HCT116 (cell line): ENCODE results near the gene ARID3A. TPM values are rescaled to one million over a fixed set of nuclear protein-coding genes. Genes with fewer than 3 reads are reported as not detected.

Experiments
- ATAC-seq: fragments of 200-7000 bp; cut with Tn5 transposase; 2 replicates; pipeline ENCODE4 v1.9.1; 2020; ENCODE audit warnings: mild to moderate bottlenecking, moderate library complexity
- BruUV-seq: library from RNA; stranded (reverse); fragments of 400-500 nt; replicated peaks from 2 replicates; lab custom pipeline; 2021; lab: Mats Ljungman, UMichigan
- CTCF ChIA-PET: fragments of 300-600 bp; sonication (Branson Sonifier 250); formaldehyde crosslinking; loops from one replicate; lab custom pipeline; 2021; ENCODE audit warnings: antibody characterized with exemption; lab: Charles Lee
- POLR2A ChIA-PET: fragments of 300-600, 350-600 bp; sonication (Branson Sonifier 250); formaldehyde crosslinking; loops from one replicate; lab custom pipeline; 2021; ENCODE audit warnings: antibody characterized with exemption; lab: Charles Lee
- RAD21 ChIA-PET, 2 experiments: fragments of 300-600 bp; sonication (Branson Sonifier 250); formaldehyde crosslinking; loops; one replicate each; lab custom pipeline; 2023; ENCODE audit warnings: low total read pairs in 2 of 2; ENCODE audit not compliant: uncharacterized antibody in 2 of 2, unreplicated experiment in 2 of 2, low non-redundant PET in 1 of 2; lab: Charles Lee
- DNase-seq: peaks from one replicate; pipeline ENCODE4 v3.0.0-alpha.2; 2010; ENCODE audit warnings: low read depth, low spot score
- H2AFZ ChIP-seq: fragments of 200-600 bp; shearing (Covaris generic), sonication (generic); 2 replicates; pipeline ENCODE4 v1.6.1; 2017; ENCODE audit warnings: low read depth, mixed run types, mixed read lengths, antibody characterized with exemption, low read length; ENCODE audit not compliant: poor library complexity, severe bottlenecking
- H3K27ac ChIP-seq: 2 replicates; pipeline ENCODE4 v1.5.1; 2012; ENCODE audit warnings: low read depth, low read length
- H3K27me3 ChIP-seq: fragments of 200-600 bp; sonication (generic); 2 replicates; pipeline ENCODE4 v1.6.1; 2016; ENCODE audit warnings: mixed run types, low read length, mixed read lengths; ENCODE audit not compliant: insufficient read depth
- H3K36me3 ChIP-seq, 2 experiments: fragments of 200-500 bp in 1 of 2; fragments of 200-600 bp in 1 of 2; sonication (Bioruptor generic) in 1 of 2; sonication (generic) in 1 of 2; 2 replicates each; pipeline versions ENCODE4 v1.5.1 to v1.6.1; 2014 to 2016; ENCODE audit warnings: low read length in 2 of 2, inconsistent platforms in 1 of 2, mixed read lengths in 1 of 2, mixed run types in 1 of 2; ENCODE audit not compliant: insufficient read depth in 2 of 2, control insufficient read depth in 1 of 2
- H3K4me1 ChIP-seq, 2 experiments: fragments of 200-600 bp in 1 of 2; sonication (generic) in 1 of 2; 2 replicates each; pipeline versions ENCODE4 v1.5.1 to v1.6.1; 2012 to 2017; ENCODE audit warnings: low read length in 2 of 2, inconsistent platforms in 1 of 2, mild to moderate bottlenecking in 1 of 2, mixed read lengths in 1 of 2, mixed run types in 1 of 2, moderate library complexity in 1 of 2; ENCODE audit not compliant: insufficient read depth in 2 of 2, control insufficient read depth in 1 of 2
- H3K4me2 ChIP-seq: fragments of 200-600 bp; sonication (generic); 2 replicates; pipeline ENCODE4 v1.6.1; 2017; ENCODE audit warnings: mixed run types, low read length, mixed read lengths
- H3K4me3 ChIP-seq, 2 experiments: fragments of 200-600 bp in 1 of 2; sonication (generic) in 1 of 2; replicated peaks in 1 of 2; 2 replicates each; pipeline ENCODE4 v1.5.1; 2011 to 2016; ENCODE audit warnings: low read length in 2 of 2, control low read depth in 1 of 2, low read depth in 1 of 2, mild to moderate bottlenecking in 1 of 2, mixed read lengths in 1 of 2, mixed run types in 1 of 2
- H3K79me2 ChIP-seq: fragments of 200-600 bp; sonication (generic); 2 replicates; pipeline ENCODE4 v1.6.1; 2017; ENCODE audit warnings: mild to moderate bottlenecking, mixed run types, low read length, moderate library complexity, mixed read lengths; ENCODE audit not compliant: insufficient read depth
- H3K9ac ChIP-seq: fragments of 200-600 bp; sonication (generic); 2 replicates; pipeline ENCODE4 v1.6.1; 2016; ENCODE audit warnings: low read length, mixed read lengths
- H3K9me2 ChIP-seq: fragments of 200-600 bp; sonication (generic), shearing (Covaris generic); 2 replicates; pipeline ENCODE4 v1.6.1; 2017; ENCODE audit warnings: mixed run types, mild to moderate bottlenecking, moderate library complexity; ENCODE audit not compliant: insufficient read depth
- H3K9me3 ChIP-seq, 2 experiments: fragments of 200-500 bp in 1 of 2; fragments of 200-600 bp in 1 of 2; sonication (Bioruptor generic) in 1 of 2; sonication (generic) in 1 of 2; 2 replicates each; pipeline ENCODE4 v1.6.1; 2014 to 2017; ENCODE audit warnings: low read length in 2 of 2, mixed read lengths in 2 of 2, inconsistent platforms in 1 of 2, low read depth in 1 of 2, mild to moderate bottlenecking in 1 of 2, mixed run types in 1 of 2, moderate library complexity in 1 of 2; ENCODE audit not compliant: control insufficient read depth in 1 of 2, insufficient read depth in 1 of 2
- H4K20me1 ChIP-seq: fragments of 200-600 bp; sonication (generic), shearing (Covaris generic); 2 replicates; pipeline ENCODE4 v1.6.1; 2017; ENCODE audit warnings: mixed run types, mild to moderate bottlenecking, moderate library complexity; ENCODE audit not compliant: insufficient read depth
- CBX3 ChIP-seq: IDR thresholded peaks from 2 replicates; pipeline ENCODE4 v1.6.1; 2012; ENCODE audit warnings: low read depth
- CEBPB ChIP-seq: IDR thresholded peaks from 2 replicates; pipeline ENCODE4 v1.6.1; 2012; ENCODE audit warnings: low read depth
- EGR1 ChIP-seq: IDR thresholded peaks from 2 replicates; pipeline ENCODE4 v1.6.1; 2012; ENCODE audit warnings: low read depth
- ELF1 ChIP-seq: IDR thresholded peaks from 2 replicates; pipeline ENCODE4 v1.6.1; 2012; ENCODE audit warnings: low read depth, borderline replicate concordance
- EZH2 ChIP-seq: fragments of 200-600 bp; sonication (generic); IDR thresholded peaks from 2 replicates; pipeline ENCODE4 v1.6.1; 2017; ENCODE audit warnings: antibody characterized with exemption, mixed run types
- EZH2phosphoT487 ChIP-seq: fragments of 200-600 bp; IDR thresholded peaks from 2 replicates; pipeline ENCODE4 v1.6.1; 2018; ENCODE audit warnings: antibody characterized with exemption, borderline replicate concordance
- FOSL1 ChIP-seq: IDR thresholded peaks from 2 replicates; pipeline ENCODE4 v1.6.1; 2012; ENCODE audit warnings: low read depth
- JUND ChIP-seq: IDR thresholded peaks from 2 replicates; pipeline ENCODE4 v1.6.1; 2012
- POLR2A ChIP-seq: IDR thresholded peaks from 2 replicates; pipeline ENCODE4 v1.7.0; 2011; ENCODE audit warnings: borderline replicate concordance; ENCODE audit not compliant: insufficient read depth, insufficient read length; ENCODE audit errors: extremely low read depth
- RAD21 ChIP-seq: IDR thresholded peaks from 2 replicates; pipeline ENCODE4 v1.6.1; 2012; ENCODE audit warnings: low read depth, mild to moderate bottlenecking
- SP1 ChIP-seq: IDR thresholded peaks from 2 replicates; pipeline ENCODE4 v1.6.1; 2012; ENCODE audit warnings: low read depth
- SRF ChIP-seq: IDR thresholded peaks from 2 replicates; pipeline ENCODE4 v1.6.1; 2012; ENCODE audit warnings: low read depth
- YY1 ChIP-seq: IDR thresholded peaks from 2 replicates; pipeline ENCODE4 v1.6.1; 2011; ENCODE audit warnings: low read length, low read depth, moderate library complexity, mild to moderate bottlenecking; ENCODE audit not compliant: insufficient replicate concordance; ENCODE audit errors: extremely low read depth
- ZFX ChIP-seq: fragments of 450-650 bp; IDR thresholded peaks from 2 replicates; pipeline ENCODE4 v1.6.1; 2017
- intact Hi-C: fragments of 100-400 bp; cut with micrococcal nuclease; formaldehyde crosslinking; loops from 2 replicates; pipeline ENCODE4 v1.10.0; 2022
- total RNA-seq: library from RNA; stranded (reverse); gene quantifications from one replicate; pipeline ENCODE4 v1.2.1, GENCODE V29; 2021; ENCODE audit not compliant: unreplicated experiment
- TF ChIP-seq, protein P1 (sequence below): IDR thresholded peaks from 2 replicates; pipeline ENCODE4 v1.6.1; 2012; ENCODE audit warnings: low read depth
- TF ChIP-seq, protein P2 (sequence below): IDR thresholded peaks from 2 replicates; pipeline ENCODE4 v1.6.1; 2012
- TF ChIP-seq, protein P3 (sequence below): IDR thresholded peaks from 2 replicates; pipeline ENCODE4 v1.6.1; 2011; ENCODE audit warnings: mild to moderate bottlenecking, low read length, moderate library complexity; ENCODE audit not compliant: insufficient replicate concordance; ENCODE audit errors: extremely low read depth
- TF ChIP-seq, protein P4 (sequence below): IDR thresholded peaks from 2 replicates; pipeline ENCODE4 v1.6.1; 2012

ARID3A gene
- total RNA-seq, 1 experiment from 2014 or later: 21.8 TPM

DNA sequence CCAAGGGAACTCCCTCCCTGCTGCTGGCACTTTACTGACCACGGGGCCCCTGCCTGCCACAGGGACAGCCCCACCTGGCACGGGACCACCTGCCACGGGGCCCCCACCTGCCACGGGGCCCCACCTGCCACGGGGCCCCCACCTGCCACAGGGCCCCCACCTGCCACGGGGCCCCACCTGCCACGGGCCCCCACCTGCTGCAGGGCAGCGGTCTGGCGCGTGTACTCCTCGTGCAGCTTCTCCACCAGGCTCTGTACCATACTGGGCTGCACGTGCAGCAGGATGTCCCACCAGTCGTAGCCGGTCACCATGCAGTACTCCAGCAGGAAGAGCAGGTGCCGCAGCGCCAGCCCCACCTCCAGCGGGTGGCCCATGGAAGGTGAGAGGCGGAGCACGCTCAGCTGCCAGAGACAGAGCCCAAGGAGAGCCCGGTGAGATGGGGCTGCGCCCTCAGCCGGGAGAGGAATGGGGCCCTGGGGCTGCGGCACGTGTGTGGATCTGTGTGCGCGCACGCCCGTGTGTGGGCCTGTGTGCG is 49.0 kb upstream of the ARID3A start:
- BruUV-seq: no TSS peak
- Histone ChIP-seq H3K36me3 (0 out of 4 replicates have a peak, but pooled peaks cover 0 to 6% of the 10 kb centered on the region in 2 experiments), H3K4me2 (no peak overlapping the region), H2AFZ (no peak overlapping the region), H3K27ac (no peak overlapping the region), H3K79me2 (no peaks in the 10 kb centered on the region), H4K20me1 (no peaks in the 10 kb centered on the region), H3K9ac (no peak overlapping the region), H3K27me3 (no peaks in the 10 kb centered on the region), H3K4me3 (no peak overlapping the region), H3K9me3 (no peaks in the 10 kb centered on the region), H3K4me1 (peaks cover 9 to 17% of the 10 kb centered on the region in 2 experiments), H3K9me2 (no peaks in the 10 kb centered on the region)
- no peak for TF ChIP-seq SP1
- no peak for TF ChIP-seq EZH2
- no peak for TF ChIP-seq EGR1
- no peak for TF ChIP-seq YY1
- no peak for TF ChIP-seq RAD21
- no peak for TF ChIP-seq JUND
- no peak for TF ChIP-seq CBX3
- TF ChIP-seq, protein P1, sequence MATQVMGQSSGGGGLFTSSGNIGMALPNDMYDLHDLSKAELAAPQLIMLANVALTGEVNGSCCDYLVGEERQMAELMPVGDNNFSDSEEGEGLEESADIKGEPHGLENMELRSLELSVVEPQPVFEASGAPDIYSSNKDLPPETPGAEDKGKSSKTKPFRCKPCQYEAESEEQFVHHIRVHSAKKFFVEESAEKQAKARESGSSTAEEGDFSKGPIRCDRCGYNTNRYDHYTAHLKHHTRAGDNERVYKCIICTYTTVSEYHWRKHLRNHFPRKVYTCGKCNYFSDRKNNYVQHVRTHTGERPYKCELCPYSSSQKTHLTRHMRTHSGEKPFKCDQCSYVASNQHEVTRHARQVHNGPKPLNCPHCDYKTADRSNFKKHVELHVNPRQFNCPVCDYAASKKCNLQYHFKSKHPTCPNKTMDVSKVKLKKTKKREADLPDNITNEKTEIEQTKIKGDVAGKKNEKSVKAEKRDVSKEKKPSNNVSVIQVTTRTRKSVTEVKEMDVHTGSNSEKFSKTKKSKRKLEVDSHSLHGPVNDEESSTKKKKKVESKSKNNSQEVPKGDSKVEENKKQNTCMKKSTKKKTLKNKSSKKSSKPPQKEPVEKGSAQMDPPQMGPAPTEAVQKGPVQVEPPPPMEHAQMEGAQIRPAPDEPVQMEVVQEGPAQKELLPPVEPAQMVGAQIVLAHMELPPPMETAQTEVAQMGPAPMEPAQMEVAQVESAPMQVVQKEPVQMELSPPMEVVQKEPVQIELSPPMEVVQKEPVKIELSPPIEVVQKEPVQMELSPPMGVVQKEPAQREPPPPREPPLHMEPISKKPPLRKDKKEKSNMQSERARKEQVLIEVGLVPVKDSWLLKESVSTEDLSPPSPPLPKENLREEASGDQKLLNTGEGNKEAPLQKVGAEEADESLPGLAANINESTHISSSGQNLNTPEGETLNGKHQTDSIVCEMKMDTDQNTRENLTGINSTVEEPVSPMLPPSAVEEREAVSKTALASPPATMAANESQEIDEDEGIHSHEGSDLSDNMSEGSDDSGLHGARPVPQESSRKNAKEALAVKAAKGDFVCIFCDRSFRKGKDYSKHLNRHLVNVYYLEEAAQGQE: no peak
- TF ChIP-seq, protein P2, sequence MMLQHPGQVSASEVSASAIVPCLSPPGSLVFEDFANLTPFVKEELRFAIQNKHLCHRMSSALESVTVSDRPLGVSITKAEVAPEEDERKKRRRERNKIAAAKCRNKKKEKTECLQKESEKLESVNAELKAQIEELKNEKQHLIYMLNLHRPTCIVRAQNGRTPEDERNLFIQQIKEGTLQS: no peak
- TF ChIP-seq EZH2phosphoT487: no peak
- TF ChIP-seq, protein P3, sequence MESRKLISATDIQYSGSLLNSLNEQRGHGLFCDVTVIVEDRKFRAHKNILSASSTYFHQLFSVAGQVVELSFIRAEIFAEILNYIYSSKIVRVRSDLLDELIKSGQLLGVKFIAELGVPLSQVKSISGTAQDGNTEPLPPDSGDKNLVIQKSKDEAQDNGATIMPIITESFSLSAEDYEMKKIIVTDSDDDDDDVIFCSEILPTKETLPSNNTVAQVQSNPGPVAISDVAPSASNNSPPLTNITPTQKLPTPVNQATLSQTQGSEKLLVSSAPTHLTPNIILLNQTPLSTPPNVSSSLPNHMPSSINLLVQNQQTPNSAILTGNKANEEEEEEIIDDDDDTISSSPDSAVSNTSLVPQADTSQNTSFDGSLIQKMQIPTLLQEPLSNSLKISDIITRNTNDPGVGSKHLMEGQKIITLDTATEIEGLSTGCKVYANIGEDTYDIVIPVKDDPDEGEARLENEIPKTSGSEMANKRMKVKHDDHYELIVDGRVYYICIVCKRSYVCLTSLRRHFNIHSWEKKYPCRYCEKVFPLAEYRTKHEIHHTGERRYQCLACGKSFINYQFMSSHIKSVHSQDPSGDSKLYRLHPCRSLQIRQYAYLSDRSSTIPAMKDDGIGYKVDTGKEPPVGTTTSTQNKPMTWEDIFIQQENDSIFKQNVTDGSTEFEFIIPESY: no peak
- TF ChIP-seq POLR2A: no peak
- no peak for TF ChIP-seq ELF1
- no peak for TF ChIP-seq CEBPB
- no peak for TF ChIP-seq ZFX
- TF ChIP-seq FOSL1: no peak
- no peak for TF ChIP-seq SRF
- TF ChIP-seq, protein P4, sequence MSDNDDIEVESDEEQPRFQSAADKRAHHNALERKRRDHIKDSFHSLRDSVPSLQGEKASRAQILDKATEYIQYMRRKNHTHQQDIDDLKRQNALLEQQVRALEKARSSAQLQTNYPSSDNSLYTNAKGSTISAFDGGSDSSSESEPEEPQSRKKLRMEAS: no peak
- ChIA-PET POLR2A (no interaction called here), CTCF (no interaction called here), RAD21 (no interaction called here)
- intact Hi-C loops: no loop called here
- DNase-seq (no peak), ATAC-seq (no peak)
